Natural killer cell (primary cell): ENCODE data around the gene DIAPH2. TPM values are rescaled to one million over a fixed set of nuclear protein-coding genes. Genes with fewer than 3 reads are reported as not detected.

Experiments
- ATAC-seq, 3 donors: fragments of 150-1000 bp in 2 of 3; fragments of 200-7000 bp in 1 of 3; cut with Tn5 transposase; 1 replicate in 1 of 3; 2 replicates in 2 of 3; pipeline ENCODE4 v1.10.0; 2021; ENCODE audit warnings: mild to moderate bottlenecking in 2 of 3, moderate library complexity in 2 of 3
- DNase-seq, 2 donors: peaks; one replicate each; pipeline versions ENCODE4 v3.0.0 to v3.0.0-alpha.2; 2013 to 2021; ENCODE audit warnings: mixed read lengths in 1 of 2
- H3K27ac ChIP-seq: one replicate; pipeline ENCODE4 v1.5.1; 2013; ENCODE audit warnings: mild to moderate bottlenecking, low read length
- H3K27me3 ChIP-seq: one replicate; pipeline ENCODE4 v1.6.1; 2013; ENCODE audit warnings: low read length; ENCODE audit not compliant: control insufficient read depth, insufficient read depth
- H3K36me3 ChIP-seq: one replicate; pipeline ENCODE4 v1.6.1; 2013; ENCODE audit warnings: low read length; ENCODE audit not compliant: control insufficient read depth, insufficient read depth
- H3K4me1 ChIP-seq: one replicate; pipeline ENCODE4 v1.6.1; 2013; ENCODE audit warnings: low read length; ENCODE audit not compliant: control insufficient read depth, insufficient read depth
- H3K4me3 ChIP-seq: one replicate; pipeline ENCODE4 v1.5.1; 2013; ENCODE audit warnings: low read length
- H3K9me3 ChIP-seq: one replicate; pipeline ENCODE4 v1.6.1; 2013; ENCODE audit warnings: low read length; ENCODE audit not compliant: control insufficient read depth, insufficient read depth
- H3K27ac Mint-ChIP-seq, 2 donors: one replicate each; pipeline ENCODE4 v1.8.0; 2022; ENCODE audit warnings: mild to moderate bottlenecking in 2 of 2, mixed read lengths in 2 of 2, moderate library complexity in 1 of 2
- H3K27me3 Mint-ChIP-seq, 2 donors: one replicate each; pipeline ENCODE4 v1.8.0; 2022; ENCODE audit warnings: low read depth in 2 of 2, mixed read lengths in 2 of 2
- H3K36me3 Mint-ChIP-seq: one replicate; pipeline ENCODE4 v1.8.0; 2022; ENCODE audit warnings: mixed read lengths
- H3K4me1 Mint-ChIP-seq, 2 donors: one replicate each; pipeline ENCODE4 v1.8.0; 2022; ENCODE audit warnings: mixed read lengths in 2 of 2
- H3K4me3 Mint-ChIP-seq: one replicate; pipeline ENCODE4 v1.8.0; 2022; ENCODE audit warnings: mild to moderate bottlenecking, moderate library complexity, mixed read lengths
- H3K9me3 Mint-ChIP-seq, 2 donors: one replicate each; pipeline ENCODE4 v1.8.0; 2022; ENCODE audit warnings: mixed read lengths in 2 of 2
- CTCF ChIP-seq: fragments of 200-600 bp; IDR thresholded peaks from one replicate; pipeline ENCODE4 v1.8.0; 2022; ENCODE audit warnings: antibody characterized with exemption
- whole genome bisulfite sequencing: methylation state at CpG from one replicate; pipeline ENCODE4 v1.1.7; 2013; ENCODE audit warnings: missing lambda C conversion rate; ENCODE audit not compliant: insufficient coverage; 5-methylcytosine and 5-hydroxymethylcytosine counted together
- intact Hi-C: fragments of 100-400 bp; cut with micrococcal nuclease; formaldehyde crosslinking; loops from one replicate; pipeline ENCODE4 v1.14.2; 2022
- total RNA-seq, 4 donors: library from RNA; stranded (reverse); fragments of 120-200 nt in 1 of 4; gene quantifications; one replicate each; pipeline versions ENCODE4 v1.2.3 to v1.2.4, GENCODE V29; 2013 to 2022

Gene DIAPH2
- total RNA-seq, 3 donors from 2014 or later (not counting 1 experiment from before 2014, with no cell fraction given), result 17.0 to 18.2 (median 17.0) TPM

GRCh38 chrX:96907516-96908272 is 223.1 kb downstream of the DIAPH2 start:
- Mint-ChIP-seq H3K27me3 (no peaks in the 10 kb centered on the region), H3K36me3 (no peaks in the 10 kb centered on the region), H3K4me1 (no peaks in the 10 kb centered on the region), H3K27ac (no peak overlapping the region), H3K9me3 (no peaks in the 10 kb centered on the region), H3K4me3 (no peak overlapping the region)
- TF ChIP-seq CTCF, result no peak
- no peak overlapping the region for H3K4me3 ChIP-seq
- WGBS, result 89% methylated on average over 1 of the region's 3 CpGs
- intact Hi-C loops, result no loop called here
- DNase-seq, result no peak
- ATAC-seq, result no peak
- no peaks in the 10 kb centered on the region for H3K36me3 ChIP-seq
- H3K27ac ChIP-seq, result no peak overlapping the region
- no peaks in the 10 kb centered on the region for H3K27me3 ChIP-seq
- no peaks in the 10 kb centered on the region for H3K9me3 ChIP-seq
- H3K4me1 ChIP-seq, result no peaks in the 10 kb centered on the region

- Histone ChIP-seq H3K36me3 (no peaks in the 10 kb centered on the region), H3K4me1 (no peaks in the 10 kb centered on the region), H3K4me3 (no peak overlapping the region), H3K9me3 (no peaks in the 10 kb centered on the region), H3K27me3 (no peaks in the 10 kb centered on the region), H3K27ac (no peak overlapping the region)
- Mint-ChIP-seq H3K27me3 (no peaks in the 10 kb centered on the region), H3K4me1 (no peaks in the 10 kb centered on the region), H3K27ac (no peak overlapping the region), H3K9me3 (no peaks in the 10 kb centered on the region), H3K4me3 (no peak overlapping the region), H3K36me3 (no peaks in the 10 kb centered on the region)
- intact Hi-C loops, result no loop called here
- no peak for TF ChIP-seq CTCF
- 90% methylated on average over 5 of the region's 5 CpGs for WGBS
- DNase-seq (no peak), ATAC-seq (no peak)
These were observed 224.6 kb downstream of the DIAPH2 start for GRCh38 chrX:96909291-96909690.

- no peaks in the 10 kb centered on the region for H3K4me1 ChIP-seq
- 80% methylated on average over 1 of the region's 2 CpGs for WGBS
- intact Hi-C loops, result no loop called here
- no peak overlapping the region for H3K4me3 Mint-ChIP-seq
- no peak for TF ChIP-seq CTCF
- no peaks in the 10 kb centered on the region for H3K27me3 Mint-ChIP-seq
- H3K9me3 Mint-ChIP-seq, result no peaks in the 10 kb centered on the region
- H3K4me3 ChIP-seq, result no peak overlapping the region
- no peaks in the 10 kb centered on the region for H3K9me3 ChIP-seq
- no peaks in the 10 kb centered on the region for H3K27me3 ChIP-seq
- no peak for ATAC-seq
- no peaks in the 10 kb centered on the region for H3K36me3 ChIP-seq
- no peak for DNase-seq
- no peaks in the 10 kb centered on the region for H3K36me3 Mint-ChIP-seq
- H3K4me1 Mint-ChIP-seq, result no peaks in the 10 kb centered on the region
- no peak overlapping the region for H3K27ac Mint-ChIP-seq
- H3K27ac ChIP-seq, result no peak overlapping the region
These were observed 234.2 kb downstream of the DIAPH2 start for GRCh38 chrX:96918864-96919263.

- Histone ChIP-seq H3K4me3 (no peak overlapping the region), H3K9me3 (no peaks in the 10 kb centered on the region), H3K27ac (no peak overlapping the region), H3K36me3 (no peaks in the 10 kb centered on the region), H3K4me1 (no peaks in the 10 kb centered on the region), H3K27me3 (no peaks in the 10 kb centered on the region)
- ATAC-seq, result no peak
- Mint-ChIP-seq H3K27ac (no peak overlapping the region), H3K9me3 (no peaks in the 10 kb centered on the region), H3K36me3 (no peaks in the 10 kb centered on the region), H3K27me3 (no peaks in the 10 kb centered on the region), H3K4me1 (no peaks in the 10 kb centered on the region), H3K4me3 (no peak overlapping the region)
- DNase-seq, result no peak
- no CpG with 5 or more reads among the region's 4 CpGs for WGBS
- no peak for TF ChIP-seq CTCF
- intact Hi-C loops, result no loop called here
These were observed 235.0 kb downstream of the DIAPH2 start for GRCh38 chrX:96919672-96920071.
